Effector memory CD4-positive, alpha-beta T cell (primary cell): ENCODE measurements around the gene IFI44.

ENCODE experiments used
- DNase-seq, 3 donors: peaks; one replicate each; pipeline ENCODE4 v3.0.0-alpha.2; 2020
- H3K27ac ChIP-seq: 2 replicates; pipeline ENCODE4 v1.7.0; 2013; ENCODE audit warnings: mild to moderate bottlenecking, low read length, moderate library complexity; ENCODE audit not compliant: insufficient read depth, poor library complexity, severe bottlenecking
- H3K27me3 ChIP-seq: replicated peaks from 2 replicates; pipeline ENCODE4 v1.7.0; 2013; ENCODE audit warnings: mild to moderate bottlenecking, low read length; ENCODE audit not compliant: insufficient read depth, control insufficient read depth, poor library complexity, severe bottlenecking
- H3K36me3 ChIP-seq: 2 replicates; pipeline ENCODE4 v1.7.0; 2013; ENCODE audit warnings: mild to moderate bottlenecking, low read length, moderate library complexity; ENCODE audit not compliant: control insufficient read depth, insufficient read depth
- H3K4me1 ChIP-seq: 2 replicates; pipeline ENCODE4 v1.7.0; 2013; ENCODE audit warnings: low read length, mild to moderate bottlenecking; ENCODE audit not compliant: control insufficient read depth, insufficient read depth, poor library complexity, severe bottlenecking
- H3K4me3 ChIP-seq: 2 replicates; pipeline ENCODE4 v1.7.0; 2013; ENCODE audit warnings: low read length, low read depth, mild to moderate bottlenecking; ENCODE audit not compliant: insufficient read depth, poor library complexity, severe bottlenecking
- H3K9me3 ChIP-seq: 2 replicates; pipeline ENCODE4 v1.7.0; 2013; ENCODE audit warnings: mild to moderate bottlenecking, low read length, moderate library complexity; ENCODE audit not compliant: control insufficient read depth

The IFI44 gene

GRCh38 chr1:78647238-78647637, 2.4 kb upstream of the IFI44 start:
- Histone ChIP-seq H3K27ac (no peak overlapping the region), H3K4me3 (no peak overlapping the region), H3K36me3 (no peaks in the 10 kb centered on the region), H3K4me1 (peaks cover 27% of the 10 kb centered on the region), H3K27me3 (no peaks in the 10 kb centered on the region), H3K9me3 (no peaks in the 10 kb centered on the region)
- no peak for DNase-seq

DNA sequence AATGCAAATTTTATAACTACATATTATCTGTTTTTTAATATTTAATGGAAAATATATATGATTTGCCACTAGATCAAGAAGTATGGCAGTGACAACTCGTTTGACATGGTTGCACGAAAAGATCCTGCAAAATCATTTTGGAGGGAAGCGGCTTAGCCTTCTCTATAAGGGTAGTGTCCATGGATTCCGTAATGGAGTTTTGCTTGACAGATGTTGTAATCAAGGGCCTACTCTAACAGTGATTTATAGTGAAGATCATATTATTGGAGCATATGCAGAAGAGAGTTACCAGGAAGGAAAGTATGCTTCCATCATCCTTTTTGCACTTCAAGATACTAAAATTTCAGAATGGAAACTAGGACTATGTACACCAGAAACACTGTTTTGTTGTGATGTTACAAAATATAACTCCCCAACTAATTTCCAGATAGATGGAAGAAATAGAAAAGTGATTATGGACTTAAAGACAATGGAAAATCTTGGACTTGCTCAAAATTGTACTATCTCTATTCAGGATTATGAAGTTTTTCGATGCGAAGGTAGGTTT, 556 bp downstream of the IFI44 start:
- DNase-seq, result no peak
- H3K4me3 ChIP-seq, result peak overlapping the region; percentile 53

DNA sequence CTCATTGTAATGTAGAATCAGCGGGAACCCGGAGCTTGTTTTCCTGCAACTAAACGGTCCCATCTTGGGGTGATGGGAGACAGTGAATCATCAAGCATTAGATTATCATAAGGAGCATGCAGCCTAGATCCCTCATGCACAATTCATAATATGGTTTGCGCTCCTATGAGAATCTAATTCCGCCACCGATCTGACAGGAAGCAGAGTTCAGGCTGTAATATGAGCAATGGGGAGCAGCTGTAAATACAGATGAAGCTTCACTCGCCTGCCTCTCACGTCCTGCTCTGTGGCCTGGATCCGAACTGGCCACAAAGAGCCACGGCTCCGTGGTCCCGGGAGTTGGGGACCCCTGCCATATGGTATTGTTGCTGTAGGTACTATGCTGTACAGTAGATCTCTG, 1.6 kb downstream of the IFI44 start:
- Histone ChIP-seq H3K9me3 (no peaks in the 10 kb centered on the region), H3K36me3 (peaks cover 9% of the 10 kb centered on the region), H3K27ac (peak overlapping the region; percentile 66), H3K27me3 (no peaks in the 10 kb centered on the region), H3K4me3 (peak overlapping the region; percentile 53), H3K4me1 (peaks cover 24% of the 10 kb centered on the region)
- DNase-seq, result no peak

More for the DNA sequence above, 556 bp downstream of the IFI44 start:
- no peaks in the 10 kb centered on the region for H3K27me3 ChIP-seq
- H3K36me3 ChIP-seq, result peaks cover 3% of the 10 kb centered on the region
- peak overlapping the region; percentile 66 for H3K27ac ChIP-seq
- peaks cover 27% of the 10 kb centered on the region for H3K4me1 ChIP-seq
- no peaks in the 10 kb centered on the region for H3K9me3 ChIP-seq

- peak overlapping the region; percentile 53 for H3K4me3 ChIP-seq
Measured at GRCh38 chr1:78652019-78652560, 2.5 kb downstream of the IFI44 start.

DNA sequence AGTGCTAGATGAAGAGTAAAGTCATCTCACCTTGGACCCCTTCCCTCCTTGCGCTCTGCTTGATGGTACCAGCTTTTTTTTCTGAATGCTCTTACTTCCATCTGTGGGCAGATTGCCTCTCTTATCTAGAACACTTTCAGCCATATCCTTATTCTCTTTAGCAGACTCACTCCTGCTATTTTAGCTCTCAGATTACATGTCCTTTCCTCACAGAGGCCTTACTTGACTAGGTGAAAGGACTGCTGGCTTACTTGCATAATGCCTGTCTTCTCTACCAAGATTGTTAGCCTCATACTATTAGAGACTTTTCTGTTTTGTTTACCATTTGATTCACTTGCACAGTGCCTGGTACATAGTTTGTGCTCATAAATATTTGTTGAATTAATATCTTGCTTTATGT, 9.3 kb downstream of the IFI44 start:
- Histone ChIP-seq H3K27me3 (no peaks in the 10 kb centered on the region), H3K27ac (no peak overlapping the region), H3K36me3 (peaks cover 55% of the 10 kb centered on the region), H3K4me3 (no peak overlapping the region), H3K9me3 (no peaks in the 10 kb centered on the region), H3K4me1 (peaks cover 3% of the 10 kb centered on the region)
- no peak for DNase-seq

More at GRCh38 chr1:78652019-78652560, 2.5 kb downstream of the IFI44 start:
- Histone ChIP-seq H3K9me3 (no peaks in the 10 kb centered on the region), H3K27me3 (no peaks in the 10 kb centered on the region), H3K4me1 (peaks cover 16% of the 10 kb centered on the region), H3K27ac (no peak overlapping the region), H3K36me3 (peaks cover 10% of the 10 kb centered on the region)
- no peak for DNase-seq

DNA sequence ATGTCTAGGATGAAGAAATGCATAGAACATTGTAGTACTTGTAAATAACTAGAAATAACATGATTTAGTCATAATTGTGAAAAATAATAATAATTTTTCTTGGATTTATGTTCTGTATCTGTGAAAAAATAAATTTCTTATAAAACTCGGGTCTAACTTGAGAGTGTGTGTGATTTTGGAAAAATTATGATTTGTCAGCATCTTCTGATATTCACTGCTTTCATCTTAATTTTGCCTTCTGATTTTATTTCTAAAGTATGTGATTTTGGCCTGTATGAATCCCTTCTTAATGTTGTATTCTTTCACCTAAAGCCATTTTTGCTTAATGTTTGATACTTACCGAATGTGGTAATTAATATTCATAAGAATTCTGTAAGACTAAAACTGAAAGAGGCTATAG, 14.3 kb downstream of the IFI44 start:
- no peak overlapping the region for H3K27ac ChIP-seq
- H3K9me3 ChIP-seq, result no peaks in the 10 kb centered on the region
- H3K4me3 ChIP-seq, result no peak overlapping the region
- no peak for DNase-seq
- no peaks in the 10 kb centered on the region for H3K27me3 ChIP-seq
- H3K4me1 ChIP-seq, result no peaks in the 10 kb centered on the region
- peaks cover 41% of the 10 kb centered on the region for H3K36me3 ChIP-seq

- DNase-seq, result no peak
- no peaks in the 10 kb centered on the region for H3K4me1 ChIP-seq
Measured at GRCh38 chr1:78664763-78665162, 15.1 kb downstream of the IFI44 start.

DNA sequence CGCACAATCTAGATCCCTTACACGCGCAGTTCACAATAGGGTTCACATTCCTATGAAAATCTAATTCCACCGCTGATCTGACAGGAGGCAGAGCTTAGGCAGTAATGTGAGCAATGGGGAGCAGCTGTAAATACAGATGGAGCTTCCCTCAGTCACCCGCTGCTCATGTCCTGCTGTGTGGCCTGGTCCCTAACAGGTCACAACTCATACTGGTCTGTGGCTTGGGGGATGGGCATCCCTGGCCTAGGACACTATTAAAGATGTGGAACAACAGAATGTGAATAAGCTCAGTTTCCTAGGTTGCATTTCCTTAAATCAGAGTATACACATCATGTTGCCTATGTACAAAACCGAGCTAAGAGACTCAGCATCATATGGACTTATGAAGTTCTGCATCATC, 16.2 kb downstream of the IFI44 start:
- Histone ChIP-seq H3K9me3 (no peaks in the 10 kb centered on the region), H3K4me3 (no peak overlapping the region), H3K27ac (no peak overlapping the region), H3K27me3 (no peaks in the 10 kb centered on the region), H3K4me1 (no peaks in the 10 kb centered on the region), H3K36me3 (peaks cover 25% of the 10 kb centered on the region)
- DNase-seq, result no peak

More at GRCh38 chr1:78664763-78665162, 15.1 kb downstream of the IFI44 start:
- Histone ChIP-seq H3K27ac (no peak overlapping the region), H3K4me3 (no peak overlapping the region), H3K9me3 (no peaks in the 10 kb centered on the region), H3K27me3 (no peaks in the 10 kb centered on the region), H3K36me3 (peaks cover 34% of the 10 kb centered on the region)

- no peak overlapping the region for H3K4me3 ChIP-seq
- no peaks in the 10 kb centered on the region for H3K27me3 ChIP-seq
- H3K9me3 ChIP-seq, result no peaks in the 10 kb centered on the region
- no peaks in the 10 kb centered on the region for H3K4me1 ChIP-seq
- no peak overlapping the region for H3K27ac ChIP-seq
- DNase-seq, result no peak
- H3K36me3 ChIP-seq, result peaks cover 8% of the 10 kb centered on the region
Measured at GRCh38 chr1:78667939-78668338, 18.3 kb downstream of the IFI44 start.

DNA sequence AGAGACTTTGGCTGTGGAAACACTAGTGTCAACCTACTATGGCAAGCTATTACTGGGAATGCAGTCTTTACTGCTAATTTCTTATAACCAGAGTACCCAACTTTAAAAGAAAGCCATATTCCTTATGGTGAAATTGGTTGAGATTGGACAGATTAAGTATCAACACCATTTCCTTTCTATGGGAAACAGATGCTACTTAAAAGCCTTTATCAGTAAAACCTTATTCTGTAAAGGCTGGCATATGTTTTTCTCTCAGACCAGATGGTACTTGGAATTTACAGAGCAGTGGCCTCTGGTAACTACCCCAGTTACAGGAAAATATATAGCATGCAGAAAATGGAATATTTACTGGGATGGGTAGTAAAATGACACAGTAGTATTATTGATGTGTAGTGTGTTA, 18.8 kb downstream of the IFI44 start:
- Histone ChIP-seq H3K9me3 (no peaks in the 10 kb centered on the region), H3K4me1 (no peaks in the 10 kb centered on the region), H3K27me3 (no peaks in the 10 kb centered on the region), H3K27ac (no peak overlapping the region), H3K36me3 (peaks cover 3% of the 10 kb centered on the region), H3K4me3 (no peak overlapping the region)
- DNase-seq, result no peak
